PC-3 (cell line): ENCODE results near the gene DNAJB11. TPM values are rescaled to one million over a fixed set of nuclear protein-coding genes. Genes with fewer than 3 reads are reported as not detected.

Experiments used
- ATAC-seq: fragments of 200-7000 bp; cut with Tn5 transposase; 2 replicates; pipeline ENCODE4 v1.9.1; 2020; ENCODE audit warnings: mild to moderate bottlenecking, moderate library complexity
- BruUV-seq: library from RNA; stranded (reverse); fragments of 400-500 nt; replicated peaks from 2 replicates; lab custom pipeline; 2021; lab: Mats Ljungman, UMichigan
- CTCF ChIA-PET: fragments of 300-600 bp; sonication (Branson Sonifier 250); formaldehyde crosslinking; loops from one replicate; lab custom pipeline; 2022; ENCODE audit warnings: antibody characterized with exemption; lab: Charles Lee
- POLR2A ChIA-PET: fragments of 300-600 bp; sonication (Branson Sonifier 250); formaldehyde crosslinking; loops from one replicate; lab custom pipeline; 2022; ENCODE audit warnings: antibody characterized with exemption; ENCODE audit not compliant: unreplicated experiment; lab: Charles Lee
- DNase-seq: peaks from one replicate; pipeline ENCODE4 v3.0.0-alpha.2; 2015
- H2AFZ ChIP-seq: fragments of 300-600 bp; sonication (generic); 2 replicates; pipeline ENCODE4 v1.6.0; 2016; ENCODE audit warnings: antibody characterized with exemption, low read length
- H3F3A ChIP-seq: fragments of 300-600 bp; sonication (generic); one replicate; pipeline ENCODE4 v1.6.0; 2017; ENCODE audit warnings: antibody characterized with exemption, low read length, control low read depth, mild to moderate bottlenecking; ENCODE audit not compliant: unreplicated experiment
- H3K27ac ChIP-seq: fragments of 300-600 bp; sonication (generic); 2 replicates; pipeline ENCODE4 v1.5.1; 2016; ENCODE audit warnings: mild to moderate bottlenecking, low read length
- H3K27me3 ChIP-seq: fragments of 300-600 bp; sonication (generic); 2 replicates; pipeline ENCODE4 v1.6.1; 2016; ENCODE audit warnings: low read length, mixed read lengths
- H3K36me3 ChIP-seq: fragments of 300-600 bp; sonication (generic); 2 replicates; pipeline ENCODE4 v1.6.1; 2016; ENCODE audit warnings: low read depth, mixed run types, low read length, mixed read lengths
- H3K4me1 ChIP-seq: fragments of 300-600 bp; sonication (generic); 2 replicates; pipeline ENCODE4 v1.5.1; 2016; ENCODE audit warnings: low read length; ENCODE audit not compliant: insufficient read depth
- H3K4me2 ChIP-seq: fragments of 300-600 bp; sonication (generic); 2 replicates; pipeline ENCODE4 v1.6.0; 2016; ENCODE audit warnings: low read length
- H3K4me3 ChIP-seq: fragments of 300-600 bp; sonication (generic); 2 replicates; pipeline ENCODE4 v1.5.1; 2016; ENCODE audit warnings: mild to moderate bottlenecking, low read length, mixed read lengths
- H3K79me2 ChIP-seq: fragments of 300-600 bp; sonication (generic); 2 replicates; pipeline ENCODE4 v1.6.1; 2017; ENCODE audit warnings: low read length, mixed read lengths
- H3K9ac ChIP-seq: fragments of 300-600 bp; sonication (generic); 2 replicates; pipeline ENCODE4 v1.6.0; 2016; ENCODE audit warnings: mild to moderate bottlenecking, low read length
- H3K9me2 ChIP-seq: fragments of 300-600 bp; sonication (generic); replicated peaks from 2 replicates; pipeline ENCODE4 v1.6.1; 2016; ENCODE audit warnings: mixed run types, low read length, mixed read lengths
- H3K9me3 ChIP-seq: fragments of 300-600 bp; sonication (generic); 2 replicates; pipeline ENCODE4 v1.6.1; 2016; ENCODE audit warnings: low read length, mixed read lengths
- H4K20me1 ChIP-seq: fragments of 300-600 bp; sonication (generic); 2 replicates; pipeline ENCODE4 v1.6.1; 2016; ENCODE audit warnings: low read length, mixed read lengths
- CTCF ChIP-seq: fragments of 300-600 bp; sonication (generic); conservative IDR thresholded peaks from 2 replicates; pipeline ENCODE4 v1.5.1; 2017; ENCODE audit warnings: antibody characterized with exemption, low read depth, mild to moderate bottlenecking, low read length
- EZH2 ChIP-seq: fragments of 300-600 bp; sonication (generic); IDR thresholded peaks from one replicate; pipeline ENCODE4 v1.6.1; 2017; ENCODE audit warnings: antibody characterized with exemption, mild to moderate bottlenecking, low read length; ENCODE audit not compliant: unreplicated experiment
- EZH2phosphoT487 ChIP-seq: fragments of 300-600 bp; sonication (generic); IDR thresholded peaks from 2 replicates; pipeline ENCODE4 v1.6.1; 2018; ENCODE audit warnings: mild to moderate bottlenecking, antibody characterized with exemption, low read length, borderline replicate concordance
- intact Hi-C: fragments of 100-400 bp; cut with micrococcal nuclease; formaldehyde crosslinking; loops from 2 replicates; pipeline ENCODE4 v1.9.0; 2023
- total RNA-seq: library from RNA; depleted of rRNA; stranded (reverse); fragments of >200 nt; gene quantifications from 2 replicates; pipeline ENCODE4 v1.2.3, GENCODE V29; 2014

The DNAJB11 gene
- total RNA-seq, 1 experiment from 2014 or later = 117 TPM

DNA sequence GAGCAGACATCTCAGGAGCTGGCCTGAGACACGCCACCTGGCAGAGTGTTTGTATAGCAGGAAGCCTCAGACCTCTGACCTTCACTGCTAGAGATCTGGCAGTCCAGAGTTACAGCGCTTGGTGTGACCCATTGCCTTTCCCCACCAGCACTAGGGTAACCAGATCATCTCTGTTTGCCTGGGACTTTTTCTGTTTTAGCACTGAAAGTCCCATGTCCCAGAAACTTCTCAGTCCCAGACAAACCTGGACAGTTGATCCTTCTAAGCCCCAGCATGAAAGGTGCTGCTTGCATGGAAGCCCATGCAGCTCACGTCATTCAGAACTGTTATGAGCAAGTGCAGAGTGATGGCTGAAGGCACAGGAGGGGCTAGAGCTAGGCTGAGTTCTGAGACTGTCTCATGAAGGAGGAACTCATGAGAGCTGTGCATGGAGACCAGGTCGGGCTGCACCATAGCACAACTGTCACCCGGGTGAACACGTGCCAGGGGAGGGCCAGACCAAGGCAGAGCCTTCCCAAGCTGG is 24.1 kb downstream of the DNAJB11 start:
- Histone ChIP-seq H3K4me2 (no peak overlapping the region), H2AFZ (no peak overlapping the region), H4K20me1 (no peaks in the 10 kb centered on the region), H3K9ac (no peak overlapping the region), H3K27me3 (no peaks in the 10 kb centered on the region), H3K36me3 (no peaks in the 10 kb centered on the region), H3F3A (no peaks in the 10 kb centered on the region), H3K4me1 (peaks cover 9% of the 10 kb centered on the region; the same call in 1 of the 2 replicates), H3K4me3 (no peak overlapping the region), H3K9me2 (no peaks in the 10 kb centered on the region), H3K79me2 (no peaks in the 10 kb centered on the region), H3K27ac (no peak overlapping the region), H3K9me3 (no peaks in the 10 kb centered on the region)
- DNase-seq = no peak
- BruUV-seq = no TSS peak
- POLR2A ChIA-PET = no interaction called here
- CTCF ChIA-PET = no interaction called here
- no peak for ATAC-seq
- intact Hi-C loops = no loop called here
- no peak for TF ChIP-seq CTCF
- no peak for TF ChIP-seq EZH2phosphoT487
- TF ChIP-seq EZH2 = no peak

DNA sequence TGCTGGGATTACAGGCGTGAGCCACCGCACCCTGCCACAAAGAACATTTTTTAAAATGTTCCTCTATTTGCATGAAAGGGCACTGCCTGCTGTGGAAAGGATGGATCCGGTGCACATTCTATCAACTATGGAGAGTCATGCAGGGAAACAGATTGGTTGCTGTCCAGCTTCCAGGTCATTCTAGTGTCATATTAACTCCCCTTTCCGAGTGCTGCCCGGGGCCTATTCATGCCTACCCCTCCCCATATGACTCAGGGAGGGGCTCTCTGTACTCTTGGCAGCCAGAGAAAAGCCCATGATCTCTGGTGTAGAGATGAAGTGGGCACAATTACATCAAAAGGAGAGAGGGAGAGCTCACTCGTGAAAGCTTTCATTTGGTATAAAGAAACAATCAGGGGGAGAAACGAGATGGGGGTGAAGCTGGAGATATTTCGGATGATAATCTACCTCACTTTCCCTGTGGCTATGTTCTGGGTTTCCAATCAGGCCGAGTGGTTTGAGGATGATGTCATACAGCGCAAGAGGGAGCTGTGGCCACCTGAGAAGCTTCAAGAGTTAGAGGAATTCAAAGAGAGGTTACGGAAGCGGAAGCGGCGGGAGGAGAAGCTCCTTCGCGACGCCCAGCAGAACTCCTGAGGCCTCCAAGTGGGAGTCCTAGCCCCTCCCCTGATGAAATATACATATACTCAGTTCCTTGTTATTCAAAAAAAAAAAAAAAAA is 26.2 kb downstream of the DNAJB11 start:
- H3K9ac ChIP-seq = no peak overlapping the region
- no peak for TF ChIP-seq EZH2
- TF ChIP-seq EZH2phosphoT487 = no peak
- TF ChIP-seq CTCF = no peak
- BruUV-seq = no TSS peak
- CTCF ChIA-PET = no interaction called here
- no peaks in the 10 kb centered on the region for H3K27me3 ChIP-seq
- no peaks in the 10 kb centered on the region for H4K20me1 ChIP-seq
- no peak overlapping the region for H3K27ac ChIP-seq
- no peaks in the 10 kb centered on the region for H3K9me2 ChIP-seq
- intact Hi-C loops = no loop called here
- H3K9me3 ChIP-seq = no peaks in the 10 kb centered on the region
- no peaks in the 10 kb centered on the region for H3K36me3 ChIP-seq
- H2AFZ ChIP-seq = no peak overlapping the region
- H3K4me2 ChIP-seq = no peak overlapping the region
- POLR2A ChIA-PET = no interaction called here
- ATAC-seq (no peak), DNase-seq (no peak)
- H3K4me1 ChIP-seq = no peaks in the 10 kb centered on the region
- H3K4me3 ChIP-seq = no peak overlapping the region
- H3K79me2 ChIP-seq = no peaks in the 10 kb centered on the region
- H3F3A ChIP-seq = no peaks in the 10 kb centered on the region

- ATAC-seq (peak; percentile 40), DNase-seq (peak; percentile 37)
- no peak overlapping the region for H3K27ac ChIP-seq
- H3K79me2 ChIP-seq = no peaks in the 10 kb centered on the region
- BruUV-seq = no TSS peak
- H3F3A ChIP-seq = no peaks in the 10 kb centered on the region
- intact Hi-C loops = no loop called here
- H3K9me2 ChIP-seq = no peaks in the 10 kb centered on the region
- ChIA-PET CTCF (no interaction called here), POLR2A (no interaction called here)
- no peak overlapping the region for H3K4me3 ChIP-seq
- no peaks in the 10 kb centered on the region for H3K27me3 ChIP-seq
- H3K4me2 ChIP-seq = no peak overlapping the region
- TF ChIP-seq EZH2 (no peak), CTCF (no peak)
- no peak overlapping the region for H2AFZ ChIP-seq
- H3K36me3 ChIP-seq = no peaks in the 10 kb centered on the region
- H3K9me3 ChIP-seq = no peaks in the 10 kb centered on the region
- H3K4me1 ChIP-seq = no peaks in the 10 kb centered on the region
- no peak overlapping the region for H3K9ac ChIP-seq
- H4K20me1 ChIP-seq = no peaks in the 10 kb centered on the region
Measured at GRCh38 chr3:186598108-186598784, 27.7 kb downstream of the DNAJB11 start.
